ENCODE measurements around the gene LRP1B.

The LRP1B gene

GRCh38 chr2:141440072-141440635 lies 690.7 kb downstream of the LRP1B start:
- H3K9me3 ChIP-seq (ENCODE audit: insufficient read depth, low read depth, low read length), result no peaks in the 10 kb centered on the region
- WGBS, result 95% methylated on average over 17 of the region's 17 CpGs
- no peak overlapping the region for H3K27ac ChIP-seq (ENCODE audit: low read depth, low read length)
- no peaks in the 10 kb centered on the region for H3K27me3 ChIP-seq (ENCODE audit: insufficient read depth, low read length)
- no peaks in the 10 kb centered on the region for H3K4me1 ChIP-seq (ENCODE audit: insufficient read depth, low read length)
- no peak overlapping the region for H3K9ac ChIP-seq (ENCODE audit: low read depth, low read length)
- H3K4me3 ChIP-seq (ENCODE audit: low read length), result no peak overlapping the region
- no peaks in the 10 kb centered on the region for H3K36me3 ChIP-seq (ENCODE audit: insufficient read depth, low read length)

GRCh38 chr2:141439524-141439923 lies 691.3 kb downstream of the LRP1B start:
- no peaks in the 10 kb centered on the region for H3K27me3 ChIP-seq (ENCODE audit: insufficient read depth, low read length)
- H3K9me3 ChIP-seq (ENCODE audit: insufficient read depth, low read depth, low read length), result no peaks in the 10 kb centered on the region
- H3K4me3 ChIP-seq (ENCODE audit: low read length), result no peak overlapping the region
- no peak overlapping the region for H3K9ac ChIP-seq (ENCODE audit: low read depth, low read length)
- H3K4me1 ChIP-seq (ENCODE audit: insufficient read depth, low read length), result no peaks in the 10 kb centered on the region
- no peak overlapping the region for H3K27ac ChIP-seq (ENCODE audit: low read depth, low read length)
- no peaks in the 10 kb centered on the region for H3K36me3 ChIP-seq (ENCODE audit: insufficient read depth, low read length)

- Histone ChIP-seq H3K4me1 (ENCODE audit: insufficient read depth, low read length) (no peaks in the 10 kb centered on the region), H3K27me3 (ENCODE audit: insufficient read depth, low read length) (no peaks in the 10 kb centered on the region), H3K9me3 (ENCODE audit: insufficient read depth, low read depth, low read length) (no peaks in the 10 kb centered on the region), H3K4me3 (ENCODE audit: low read length) (no peak overlapping the region), H3K36me3 (ENCODE audit: insufficient read depth, low read length) (no peaks in the 10 kb centered on the region), H3K9ac (ENCODE audit: low read depth, low read length) (no peak overlapping the region), H3K27ac (ENCODE audit: low read depth, low read length) (no peak overlapping the region)
- 100% methylated on average over 1 of the region's 1 CpG for WGBS
Measured at GRCh38 chr2:141438536-141438935, 692.3 kb downstream of the LRP1B start.

- Histone ChIP-seq H3K27me3 (ENCODE audit: insufficient read depth, low read length) (no peaks in the 10 kb centered on the region), H3K36me3 (ENCODE audit: insufficient read depth, low read length) (no peaks in the 10 kb centered on the region), H3K9ac (ENCODE audit: low read depth, low read length) (no peak overlapping the region), H3K4me3 (ENCODE audit: low read length) (no peak overlapping the region), H3K4me1 (ENCODE audit: insufficient read depth, low read length) (no peaks in the 10 kb centered on the region), H3K9me3 (ENCODE audit: insufficient read depth, low read depth, low read length) (no peaks in the 10 kb centered on the region), H3K27ac (ENCODE audit: low read depth, low read length) (no peak overlapping the region)
- 87% methylated on average over 1 of the region's 1 CpG for WGBS
Measured at GRCh38 chr2:141437521-141437920, 693.3 kb downstream of the LRP1B start.

GRCh38 chr2:141423124-141423523 lies 707.7 kb downstream of the LRP1B start:
- H3K9me3 ChIP-seq (ENCODE audit: insufficient read depth, low read depth, low read length), result no peaks in the 10 kb centered on the region
- H3K9ac ChIP-seq (ENCODE audit: low read depth, low read length), result no peak overlapping the region
- H3K4me3 ChIP-seq (ENCODE audit: low read length), result no peak overlapping the region
- H3K27me3 ChIP-seq (ENCODE audit: insufficient read depth, low read length), result no peaks in the 10 kb centered on the region
- H3K4me1 ChIP-seq (ENCODE audit: insufficient read depth, low read length), result no peaks in the 10 kb centered on the region
- H3K27ac ChIP-seq (ENCODE audit: low read depth, low read length), result no peak overlapping the region
- H3K36me3 ChIP-seq (ENCODE audit: insufficient read depth, low read length), result no peaks in the 10 kb centered on the region

- Histone ChIP-seq H3K9me3 (ENCODE audit: insufficient read depth, low read depth, low read length) (no peaks in the 10 kb centered on the region), H3K27me3 (ENCODE audit: insufficient read depth, low read length) (no peaks in the 10 kb centered on the region), H3K36me3 (ENCODE audit: insufficient read depth, low read length) (no peaks in the 10 kb centered on the region), H3K9ac (ENCODE audit: low read depth, low read length) (no peak overlapping the region), H3K27ac (ENCODE audit: low read depth, low read length) (no peak overlapping the region), H3K4me3 (ENCODE audit: low read length) (no peak overlapping the region), H3K4me1 (ENCODE audit: insufficient read depth, low read length) (no peaks in the 10 kb centered on the region)
- WGBS, result 100% methylated on average over 1 of the region's 1 CpG
Measured at GRCh38 chr2:141417246-141417797, 713.5 kb downstream of the LRP1B start.

GRCh38 chr2:141411419-141411818 lies 719.4 kb downstream of the LRP1B start:
- no peaks in the 10 kb centered on the region for H3K9me3 ChIP-seq (ENCODE audit: insufficient read depth, low read depth, low read length)
- H3K27me3 ChIP-seq (ENCODE audit: insufficient read depth, low read length), result no peaks in the 10 kb centered on the region
- H3K4me1 ChIP-seq (ENCODE audit: insufficient read depth, low read length), result no peaks in the 10 kb centered on the region
- no peak overlapping the region for H3K9ac ChIP-seq (ENCODE audit: low read depth, low read length)
- no peaks in the 10 kb centered on the region for H3K36me3 ChIP-seq (ENCODE audit: insufficient read depth, low read length)
- 95% methylated on average over 2 of the region's 2 CpGs for WGBS
- no peak overlapping the region for H3K27ac ChIP-seq (ENCODE audit: low read depth, low read length)
- no peak overlapping the region for H3K4me3 ChIP-seq (ENCODE audit: low read length)

GRCh38 chr2:141399270-141399669 lies 731.5 kb downstream of the LRP1B start:
- H3K36me3 ChIP-seq (ENCODE audit: insufficient read depth, low read length), result no peaks in the 10 kb centered on the region
- H3K9ac ChIP-seq (ENCODE audit: low read depth, low read length), result no peak overlapping the region
- no peaks in the 10 kb centered on the region for H3K9me3 ChIP-seq (ENCODE audit: insufficient read depth, low read depth, low read length)
- WGBS, result 24% methylated on average over 1 of the region's 1 CpG
- H3K4me1 ChIP-seq (ENCODE audit: insufficient read depth, low read length), result no peaks in the 10 kb centered on the region
- H3K27me3 ChIP-seq (ENCODE audit: insufficient read depth, low read length), result no peaks in the 10 kb centered on the region
- H3K4me3 ChIP-seq (ENCODE audit: low read length), result no peak overlapping the region
- no peak overlapping the region for H3K27ac ChIP-seq (ENCODE audit: low read depth, low read length)

GRCh38 chr2:141393214-141393545 lies 737.6 kb downstream of the LRP1B start:
- Histone ChIP-seq H3K27me3 (ENCODE audit: insufficient read depth, low read length) (no peaks in the 10 kb centered on the region), H3K4me1 (ENCODE audit: insufficient read depth, low read length) (no peaks in the 10 kb centered on the region), H3K9me3 (ENCODE audit: insufficient read depth, low read depth, low read length) (no peaks in the 10 kb centered on the region), H3K9ac (ENCODE audit: low read depth, low read length) (no peak overlapping the region), H3K36me3 (ENCODE audit: insufficient read depth, low read length) (no peaks in the 10 kb centered on the region), H3K4me3 (ENCODE audit: low read length) (no peak overlapping the region), H3K27ac (ENCODE audit: low read depth, low read length) (no peak overlapping the region)
- 95% methylated on average over 2 of the region's 2 CpGs for WGBS

GRCh38 chr2:141392517-141393213 lies 738.2 kb downstream of the LRP1B start:
- H3K4me1 ChIP-seq (ENCODE audit: insufficient read depth, low read length), result no peaks in the 10 kb centered on the region
- H3K36me3 ChIP-seq (ENCODE audit: insufficient read depth, low read length), result no peaks in the 10 kb centered on the region
- no peaks in the 10 kb centered on the region for H3K9me3 ChIP-seq (ENCODE audit: insufficient read depth, low read depth, low read length)
- H3K27me3 ChIP-seq (ENCODE audit: insufficient read depth, low read length), result no peaks in the 10 kb centered on the region
- no peak overlapping the region for H3K27ac ChIP-seq (ENCODE audit: low read depth, low read length)
- no peak overlapping the region for H3K4me3 ChIP-seq (ENCODE audit: low read length)
- no peak overlapping the region for H3K9ac ChIP-seq (ENCODE audit: low read depth, low read length)
- 87% methylated on average over 5 of the region's 5 CpGs for WGBS

- Histone ChIP-seq H3K36me3 (ENCODE audit: insufficient read depth, low read length) (no peaks in the 10 kb centered on the region), H3K9me3 (ENCODE audit: insufficient read depth, low read depth, low read length) (no peaks in the 10 kb centered on the region), H3K4me1 (ENCODE audit: insufficient read depth, low read length) (0 out of 2 replicates have a peak, but pooled peaks cover 4% of the 10 kb centered on the region), H3K9ac (ENCODE audit: low read depth, low read length) (no peak overlapping the region), H3K27me3 (ENCODE audit: insufficient read depth, low read length) (no peaks in the 10 kb centered on the region), H3K4me3 (ENCODE audit: low read length) (no peak overlapping the region), H3K27ac (ENCODE audit: low read depth, low read length) (no peak overlapping the region)
Measured at GRCh38 chr2:141386168-141386567, 744.6 kb downstream of the LRP1B start.

Measured in HUES64 (cell line).